A549 (cell line): ENCODE data around the gene TAS2R3. TPM values are rescaled to one million over a fixed set of nuclear protein-coding genes. Genes with fewer than 3 reads are reported as not detected.
"Not testable (repeated sequence)": the region's sequence is repeated elsewhere in the genome, so short reads cannot be mapped to it uniquely, and the experiment has no call there.

Experiments
- ATAC-seq, 2 experiments: fragments of 200-7000 bp in 1 of 2; fragments of >200 bp in 1 of 2; cut with Nextera tagmentation in 1 of 2; cut with Tn5 transposase in 1 of 2; 3 replicates each; pipeline versions ENCODE4 v1.8.0 to v1.9.1; 2018 to 2020; ENCODE audit warnings: mild to moderate bottlenecking in 1 of 2, moderate library complexity in 1 of 2
- CTCF ChIA-PET: fragments of 300-600 bp; sonication (Branson Sonifier 250); formaldehyde crosslinking; extraction: SDS; loops from one replicate; lab custom pipeline; 2021; ENCODE audit warnings: antibody characterized with exemption, inconsistent platforms; lab: Yijun Ruan, JAX
- POLR2A ChIA-PET: fragments of 350-600 bp; formaldehyde crosslinking; extraction: SDS; loops from one replicate; lab custom pipeline; 2021; ENCODE audit warnings: antibody characterized with exemption, inconsistent platforms; lab: Yijun Ruan, JAX
- DNase-seq, 2 experiments: peaks; one replicate each; pipeline versions ENCODE4 v3.0.0 to v3.0.0-alpha.2; 2011 to 2016; ENCODE audit warnings: low read depth in 1 of 2, low spot score in 1 of 2
- FAIRE-seq: peaks from 2 replicates; lab custom pipeline; 2011; peaks lifted over from hg19 to GRCh38; lab: Jason Lieb, UNC
- H3K27ac ChIP-seq, 2 experiments: fragments of >200 bp; sonication (Bioruptor Twin); formaldehyde crosslinking; 3 replicates each; pipeline ENCODE4 v1.5.1; 2016 to 2017
- H3K4me1 ChIP-seq: fragments of >200 bp; sonication (Bioruptor Twin); formaldehyde crosslinking; 3 replicates; pipeline ENCODE4 v1.6.1; 2016
- H3K4me2 ChIP-seq: fragments of >200 bp; sonication (Bioruptor Twin); formaldehyde crosslinking; 3 replicates; pipeline ENCODE4 v1.6.1; 2016
- H3K4me3 ChIP-seq: fragments of >200 bp; sonication (Bioruptor Twin); formaldehyde crosslinking; 3 replicates; pipeline ENCODE4 v1.5.1; 2016
- H3K9me3 ChIP-seq: fragments of >200 bp; sonication (Bioruptor Twin); formaldehyde crosslinking; 3 replicates; pipeline ENCODE4 v1.6.1; 2016
- CBX8 ChIP-seq: fragments of 200-600 bp; sonication (generic); IDR thresholded peaks from 2 replicates; pipeline ENCODE4 v1.6.1; 2016
- CHD2 ChIP-seq: fragments of 150-350 bp; IDR thresholded peaks from 2 replicates; pipeline ENCODE4 v1.6.1; 2014; ENCODE audit warnings: low read length; ENCODE audit not compliant: partially characterized antibody
- EHF ChIP-seq: fragments of 250-450 bp; sonication (Bioruptor Pico); IDR thresholded peaks from 2 replicates; pipeline ENCODE4 v1.5.0; 2020; ENCODE audit warnings: mild to moderate bottlenecking
- HOXA7 ChIP-seq: fragments of 250-450 bp; sonication (Bioruptor Pico); IDR thresholded peaks from 2 replicates; pipeline ENCODE4 v1.5.0; 2020; ENCODE audit warnings: mild to moderate bottlenecking, moderate library complexity
- HOXB5 ChIP-seq: fragments of 250-450 bp; sonication (Bioruptor Pico); IDR thresholded peaks from 2 replicates; pipeline ENCODE4 v1.5.0; 2020; ENCODE audit warnings: mild to moderate bottlenecking, moderate library complexity
- MAZ ChIP-seq: fragments of 150-350 bp; IDR thresholded peaks from 2 replicates; pipeline ENCODE4 v1.6.1; 2014; ENCODE audit warnings: antibody characterized with exemption, low read depth, low read length, borderline replicate concordance
- MYC ChIP-seq: IDR thresholded peaks from 2 replicates; pipeline ENCODE4 v1.6.1; 2012; ENCODE audit warnings: mild to moderate bottlenecking, inconsistent platforms, low read length, improper control_type of control experiment, borderline replicate concordance
- POLR2A ChIP-seq: IDR thresholded peaks from 2 replicates; pipeline ENCODE4 v1.6.1; 2012; ENCODE audit warnings: mild to moderate bottlenecking, low read length
- RAD21 ChIP-seq, 2 experiments: fragments of >200 bp in 1 of 2; sonication (Bioruptor Twin) in 1 of 2; formaldehyde crosslinking in 1 of 2; IDR thresholded peaks in 1 of 2; conservative IDR thresholded peaks in 1 of 2; 2 replicates in 1 of 2; 3 replicates in 1 of 2; pipeline ENCODE4 v1.6.1; 2012 to 2018; ENCODE audit warnings: inconsistent platforms in 1 of 2
- TP53 ChIP-seq: fragments of 250-450 bp; sonication (Bioruptor Pico); IDR thresholded peaks from 2 replicates; pipeline ENCODE4 v1.5.0; 2021; ENCODE audit warnings: mild to moderate bottlenecking, moderate library complexity
- ZSCAN20 ChIP-seq: fragments of 250-450 bp; sonication (Bioruptor Pico); IDR thresholded peaks from 2 replicates; pipeline ENCODE4 v1.8.0; 2022; ENCODE audit warnings: mild to moderate bottlenecking, moderate library complexity
- WGBS: methylation state at CpG from one replicate; pipeline ENCODE4 v1.1.6; 2017; ENCODE audit errors: missing lambda C conversion rate; 5-methylcytosine and 5-hydroxymethylcytosine counted together
- polyA plus RNA-seq, 4 experiments: library from polyadenylated mRNA; depleted of rRNA in 3 of 4; stranded (reverse); fragments of >200 nt; fragmentation: RNase III in 1 of 4; extraction: RNeasy Plus Mini Kit Qiagen cat#74134 plus additional on column Dnase treatment in 1 of 4; gene quantifications; 2 replicates in 3 of 4; 3 replicates in 1 of 4; pipeline ENCODE4 v1.2.3, GENCODE V29; 2011 to 2017
- TF ChIP-seq, protein P1 (sequence below): fragments of >200 bp; sonication (Bioruptor Twin); formaldehyde crosslinking; IDR thresholded peaks from 2 replicates; pipeline ENCODE4 v1.6.1; 2016
- TF ChIP-seq, protein P2 (sequence below): fragments of >200 bp; sonication (Bioruptor Twin); formaldehyde crosslinking; IDR thresholded peaks from 3 replicates; pipeline ENCODE4 v1.6.1; 2016
- TF ChIP-seq, protein P3 (sequence below): fragments of 150-350 bp; IDR thresholded peaks from 2 replicates; pipeline ENCODE4 v1.6.1; 2014; ENCODE audit warnings: low read depth, mild to moderate bottlenecking, low read length
- TF ChIP-seq, protein P4 (sequence below): fragments of >200 bp; sonication (Bioruptor Twin); formaldehyde crosslinking; IDR thresholded peaks from 3 replicates; pipeline ENCODE4 v1.5.1; 2016

TAS2R3 gene
- polyA plus RNA-seq, 2 of the 4 experiments (the other 2 are of a cell fraction), result 0.36 TPM; not detected in 1

DNA sequence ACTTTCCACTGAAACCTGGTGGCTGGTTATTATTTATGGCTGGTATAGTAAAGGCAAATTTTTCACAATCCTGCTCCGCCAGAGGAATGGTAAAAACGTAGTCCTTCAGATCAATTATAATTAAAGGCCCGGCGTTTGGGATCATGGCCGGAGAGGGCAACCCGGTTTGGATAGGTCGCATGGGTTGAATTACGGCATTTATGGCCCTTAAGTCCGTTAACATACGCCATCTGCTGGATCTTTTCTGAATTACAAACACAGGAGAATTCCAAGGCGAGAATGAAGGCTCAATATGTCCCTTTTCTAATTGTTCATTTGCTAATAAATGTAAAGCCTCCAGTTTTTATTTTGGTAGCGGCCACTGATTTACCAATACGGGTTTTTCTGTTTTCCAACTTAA, 11.3 kb upstream of the TAS2R3 start:
- peaks cover 59% of the 10 kb centered on the region for H3K9me3 ChIP-seq
- ATAC-seq (no peak), FAIRE-seq (no peak), DNase-seq (peak in 1 of 2 experiments; percentile 32)
- no peaks in the 10 kb centered on the region for H3K4me1 ChIP-seq
- 95% methylated on average over 13 of the region's 13 CpGs for WGBS
- no peak overlapping the region for H3K4me2 ChIP-seq
- no peak overlapping the region for H3K4me3 ChIP-seq
- CTCF ChIA-PET, result no interaction called here
- TF ChIP-seq, protein P1, sequence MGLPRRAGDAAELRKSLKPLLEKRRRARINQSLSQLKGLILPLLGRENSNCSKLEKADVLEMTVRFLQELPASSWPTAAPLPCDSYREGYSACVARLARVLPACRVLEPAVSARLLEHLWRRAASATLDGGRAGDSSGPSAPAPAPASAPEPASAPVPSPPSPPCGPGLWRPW, result no peak
- TF ChIP-seq, protein P2, sequence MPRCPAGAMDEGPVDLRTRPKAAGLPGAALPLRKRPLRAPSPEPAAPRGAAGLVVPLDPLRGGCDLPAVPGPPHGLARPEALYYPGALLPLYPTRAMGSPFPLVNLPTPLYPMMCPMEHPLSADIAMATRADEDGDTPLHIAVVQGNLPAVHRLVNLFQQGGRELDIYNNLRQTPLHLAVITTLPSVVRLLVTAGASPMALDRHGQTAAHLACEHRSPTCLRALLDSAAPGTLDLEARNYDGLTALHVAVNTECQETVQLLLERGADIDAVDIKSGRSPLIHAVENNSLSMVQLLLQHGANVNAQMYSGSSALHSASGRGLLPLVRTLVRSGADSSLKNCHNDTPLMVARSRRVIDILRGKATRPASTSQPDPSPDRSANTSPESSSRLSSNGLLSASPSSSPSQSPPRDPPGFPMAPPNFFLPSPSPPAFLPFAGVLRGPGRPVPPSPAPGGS, result no peak
- TF ChIP-seq, protein P3, sequence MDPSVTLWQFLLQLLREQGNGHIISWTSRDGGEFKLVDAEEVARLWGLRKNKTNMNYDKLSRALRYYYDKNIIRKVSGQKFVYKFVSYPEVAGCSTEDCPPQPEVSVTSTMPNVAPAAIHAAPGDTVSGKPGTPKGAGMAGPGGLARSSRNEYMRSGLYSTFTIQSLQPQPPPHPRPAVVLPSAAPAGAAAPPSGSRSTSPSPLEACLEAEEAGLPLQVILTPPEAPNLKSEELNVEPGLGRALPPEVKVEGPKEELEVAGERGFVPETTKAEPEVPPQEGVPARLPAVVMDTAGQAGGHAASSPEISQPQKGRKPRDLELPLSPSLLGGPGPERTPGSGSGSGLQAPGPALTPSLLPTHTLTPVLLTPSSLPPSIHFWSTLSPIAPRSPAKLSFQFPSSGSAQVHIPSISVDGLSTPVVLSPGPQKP, result no peak
- TF ChIP-seq CBX8 (no peak), POLR2A (no peak), EHF (CRISPR knock-in tag) (no peak), TP53 (CRISPR knock-in tag) (no peak), HOXA7 (CRISPR knock-in tag) (no peak), MYC (no peak), ZSCAN20 (no peak), CHD2 (no peak), MAZ (no peak)
- TF ChIP-seq, protein P4, sequence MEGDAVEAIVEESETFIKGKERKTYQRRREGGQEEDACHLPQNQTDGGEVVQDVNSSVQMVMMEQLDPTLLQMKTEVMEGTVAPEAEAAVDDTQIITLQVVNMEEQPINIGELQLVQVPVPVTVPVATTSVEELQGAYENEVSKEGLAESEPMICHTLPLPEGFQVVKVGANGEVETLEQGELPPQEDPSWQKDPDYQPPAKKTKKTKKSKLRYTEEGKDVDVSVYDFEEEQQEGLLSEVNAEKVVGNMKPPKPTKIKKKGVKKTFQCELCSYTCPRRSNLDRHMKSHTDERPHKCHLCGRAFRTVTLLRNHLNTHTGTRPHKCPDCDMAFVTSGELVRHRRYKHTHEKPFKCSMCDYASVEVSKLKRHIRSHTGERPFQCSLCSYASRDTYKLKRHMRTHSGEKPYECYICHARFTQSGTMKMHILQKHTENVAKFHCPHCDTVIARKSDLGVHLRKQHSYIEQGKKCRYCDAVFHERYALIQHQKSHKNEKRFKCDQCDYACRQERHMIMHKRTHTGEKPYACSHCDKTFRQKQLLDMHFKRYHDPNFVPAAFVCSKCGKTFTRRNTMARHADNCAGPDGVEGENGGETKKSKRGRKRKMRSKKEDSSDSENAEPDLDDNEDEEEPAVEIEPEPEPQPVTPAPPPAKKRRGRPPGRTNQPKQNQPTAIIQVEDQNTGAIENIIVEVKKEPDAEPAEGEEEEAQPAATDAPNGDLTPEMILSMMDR, result no peak; the same call in 2 of the 3 replicates
- no peak overlapping the region for H3K27ac ChIP-seq
- POLR2A ChIA-PET, result no interaction called here

DNA sequence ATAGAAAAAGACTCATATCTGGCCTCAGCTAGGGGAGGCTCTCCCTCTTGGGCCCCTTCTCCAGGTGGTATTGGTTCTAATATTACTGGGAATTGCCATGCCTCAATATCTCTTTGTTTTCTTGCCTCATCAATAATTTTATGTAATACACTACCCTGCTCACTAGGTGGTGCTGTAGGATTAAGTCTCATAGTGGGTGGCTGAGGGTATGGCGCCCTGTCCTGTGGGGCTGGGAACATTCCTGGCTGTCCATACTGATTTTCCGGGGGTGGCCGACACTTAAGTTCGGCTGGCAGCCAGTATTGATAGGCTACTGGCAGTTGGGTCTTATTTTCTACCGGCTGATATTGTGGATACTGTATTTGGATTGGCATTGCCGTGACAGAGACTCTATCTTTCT, 9.0 kb upstream of the TAS2R3 start:
- FAIRE-seq, result no peak

DNA sequence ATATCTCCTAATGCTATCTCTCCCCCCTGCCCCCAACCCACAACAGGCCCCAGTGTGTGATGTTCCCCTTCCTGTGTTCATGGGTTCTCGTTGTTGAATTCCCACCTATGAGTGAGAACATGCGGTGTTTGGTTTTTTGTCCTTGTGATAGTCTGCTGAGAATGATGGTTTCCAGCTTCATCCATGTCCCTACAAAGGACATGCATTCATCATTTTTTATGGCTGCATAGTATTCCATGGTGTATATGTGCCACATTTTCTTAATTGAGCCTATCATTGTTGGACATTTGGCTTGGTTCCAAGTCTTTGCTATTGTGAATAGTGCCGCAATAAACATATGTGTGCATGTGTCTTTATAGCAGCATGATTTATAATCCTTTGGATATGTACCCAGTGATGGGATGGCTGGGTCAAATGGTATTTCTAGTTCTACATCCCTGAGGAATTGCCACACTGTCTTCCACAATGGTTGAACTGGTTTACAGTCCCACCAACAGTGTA, 6.2 kb downstream of the TAS2R3 start:
- DNase-seq, H3K4me2 ChIP-seq, ATAC-seq, POLR2A ChIA-PET, FAIRE-seq, H3K9me3 ChIP-seq, H3K4me1 ChIP-seq, H3K4me3 ChIP-seq, H3K27ac ChIP-seq: not testable (repeated sequence)
- WGBS, result 96% methylated on average over 3 of the region's 3 CpGs
- CTCF ChIA-PET, result interaction anchor here (1.8 kb wide), 1 partner anchor 16 kb away, joined by 4 read pairs; no protein-coding TSS in a partner anchor

More for the DNA sequence above, 9.0 kb upstream of the TAS2R3 start:
- ATAC-seq, result peak in 1 of 2 experiments; percentile 42; a peak in 3 of 6 replicates
- Histone ChIP-seq H3K4me3 (no peak overlapping the region), H3K4me2 (no peak overlapping the region), H3K4me1 (no peaks in the 10 kb centered on the region), H3K9me3 (peaks cover 42% of the 10 kb centered on the region), H3K27ac (no peak overlapping the region)
- no peak for TF ChIP-seq HOXB5 (CRISPR knock-in tag)
- TF ChIP-seq, protein P4, result peak; percentile 15; the same call in 1 of the 3 replicates
- peak in 1 of 2 experiments; percentile 18; a peak in 1 of 5 replicates for TF ChIP-seq RAD21 (conservative IDR thresholded peaks at IDR 0.05 in 1 of 2, IDR thresholded peaks at IDR 0.05 in 1 of 2)
- peak in 1 of 2 experiments; percentile 33 for DNase-seq
- ChIA-PET CTCF (no interaction called here), POLR2A (no interaction called here)
- 96% methylated on average over 6 of the region's 6 CpGs for WGBS
